OCI-LY3 (cell line): ENCODE results near the gene ASB13.

Experiments
- EZH2phosphoT487 ChIP-seq: fragments of 200-600 bp; shearing (Covaris generic); IDR thresholded peaks from 2 replicates; pipeline ENCODE4 v1.6.1; 2018; ENCODE audit warnings: antibody characterized with exemption, mixed run types, low read depth
- TF ChIP-seq, protein P1 (sequence below): fragments of 200-600, 300-600 bp; sonication (generic); IDR thresholded peaks from 2 replicates; pipeline ENCODE4 v1.5.1; 2014; ENCODE audit warnings: antibody characterized with exemption, low read length, low read depth

DNA sequence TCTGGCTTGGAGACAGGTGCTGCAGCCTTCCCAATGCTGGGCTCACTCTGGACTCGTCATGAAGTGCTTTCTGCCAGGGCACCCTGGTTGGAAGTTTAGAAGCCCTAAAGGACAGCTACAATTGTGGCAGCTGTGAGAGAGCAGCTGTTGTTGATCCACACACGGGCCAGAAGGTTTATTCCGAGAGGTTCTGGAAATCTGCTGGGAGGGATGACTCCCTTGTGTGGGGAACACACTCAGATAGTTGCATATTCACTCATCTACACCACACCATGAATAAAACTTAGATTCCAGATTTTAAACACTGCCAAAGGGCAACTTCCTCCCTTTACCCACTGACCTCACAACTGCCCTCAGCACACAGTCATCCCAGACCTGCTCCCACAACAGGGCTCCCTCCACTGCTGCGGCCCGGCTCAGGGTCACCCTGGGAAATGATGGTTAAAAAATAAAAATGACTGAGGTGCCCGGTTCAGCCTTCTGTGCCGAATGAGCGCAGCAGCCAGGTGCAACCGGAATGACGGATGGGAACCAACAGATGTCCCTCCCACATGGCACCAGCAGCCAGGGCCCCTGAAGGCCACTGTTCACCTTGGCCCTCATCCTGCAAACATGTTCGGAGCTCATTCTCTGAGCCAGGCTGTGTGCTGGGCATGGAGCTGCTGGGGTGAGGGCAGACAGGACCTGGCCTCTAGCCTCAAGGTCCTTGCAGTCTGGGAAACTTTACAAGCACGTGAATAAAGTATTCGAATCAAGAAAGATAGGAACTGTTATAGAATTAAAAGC lies 40.2 kb downstream of the ASB13 start:
- TF ChIP-seq, protein P1, sequence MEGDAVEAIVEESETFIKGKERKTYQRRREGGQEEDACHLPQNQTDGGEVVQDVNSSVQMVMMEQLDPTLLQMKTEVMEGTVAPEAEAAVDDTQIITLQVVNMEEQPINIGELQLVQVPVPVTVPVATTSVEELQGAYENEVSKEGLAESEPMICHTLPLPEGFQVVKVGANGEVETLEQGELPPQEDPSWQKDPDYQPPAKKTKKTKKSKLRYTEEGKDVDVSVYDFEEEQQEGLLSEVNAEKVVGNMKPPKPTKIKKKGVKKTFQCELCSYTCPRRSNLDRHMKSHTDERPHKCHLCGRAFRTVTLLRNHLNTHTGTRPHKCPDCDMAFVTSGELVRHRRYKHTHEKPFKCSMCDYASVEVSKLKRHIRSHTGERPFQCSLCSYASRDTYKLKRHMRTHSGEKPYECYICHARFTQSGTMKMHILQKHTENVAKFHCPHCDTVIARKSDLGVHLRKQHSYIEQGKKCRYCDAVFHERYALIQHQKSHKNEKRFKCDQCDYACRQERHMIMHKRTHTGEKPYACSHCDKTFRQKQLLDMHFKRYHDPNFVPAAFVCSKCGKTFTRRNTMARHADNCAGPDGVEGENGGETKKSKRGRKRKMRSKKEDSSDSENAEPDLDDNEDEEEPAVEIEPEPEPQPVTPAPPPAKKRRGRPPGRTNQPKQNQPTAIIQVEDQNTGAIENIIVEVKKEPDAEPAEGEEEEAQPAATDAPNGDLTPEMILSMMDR = no peak
- TF ChIP-seq EZH2phosphoT487 = no peak
